ENCODE results near the gene PSME1. TPM values are rescaled to one million over a fixed set of nuclear protein-coding genes. Genes with fewer than 3 reads are reported as not detected.

The PSME1 gene
- total and polyA plus RNA-seq, 2 of the 4 experiments (the other 2 are of a cell fraction) = 42.8 to 106 TPM

DNA sequence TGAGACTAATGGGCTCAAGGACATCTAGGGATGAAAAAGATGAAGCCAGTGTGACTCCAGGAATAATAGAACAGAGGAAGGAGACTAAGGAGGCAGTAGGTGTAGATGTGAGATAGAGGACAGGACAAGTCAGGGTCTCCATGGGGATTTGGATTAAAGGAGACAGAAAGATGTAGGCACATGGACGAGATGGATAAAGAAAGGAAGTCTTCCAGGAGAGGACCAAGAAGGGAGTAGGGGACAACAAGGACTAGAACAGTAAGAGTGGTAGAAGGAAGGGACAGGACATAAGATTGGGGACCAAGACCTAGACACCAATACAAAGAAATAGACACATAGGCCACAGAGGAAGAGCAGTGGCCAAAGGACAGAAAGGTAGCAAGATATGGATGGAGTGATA lies 49.0 kb upstream of the PSME1 start:
- H4K5ac ChIP-seq (ENCODE audit: low read depth, low read length) = no peak overlapping the region
- no peaks in the 10 kb centered on the region for H4K20me1 ChIP-seq (ENCODE audit: insufficient read depth, low read length)
- BruUV-seq (replicated peaks) = no TSS peak
- intact Hi-C loops (cut with micrococcal nuclease) (no loop called here), dilution Hi-C loops (cut with HindIII; ENCODE audit: low sequenced_read_pairs, unreplicated experiment) (no loop called here), in situ Hi-C loops (cut with MboI; ENCODE audit: low sequenced_read_pairs) (no loop called here)
- POLR2A ChIA-PET (ENCODE audit: unreplicated experiment) = no interaction called here
- no peak overlapping the region for H2AK9ac ChIP-seq (replicated peaks; ENCODE audit: low read depth, low read length, poor library complexity)
- H3K36me3 ChIP-seq (ENCODE audit: control insufficient read depth, insufficient read depth, low read length) = no peaks in the 10 kb centered on the region
- no peak overlapping the region for H3K4me2 ChIP-seq (ENCODE audit: low read depth, low read length)
- CTCF ChIA-PET = interaction anchor here (1.7 kb wide), 1 partner anchor 28 kb away, joined by 6 read pairs; no protein-coding TSS in a partner anchor
- no peak overlapping the region for H3K23ac ChIP-seq (ENCODE audit: low read depth, low read length)
- no peaks in the 10 kb centered on the region for H3K4me1 ChIP-seq (ENCODE audit: control insufficient read depth, insufficient read depth, low read length)
- no peak overlapping the region for H4K8ac ChIP-seq (ENCODE audit: low read depth in 2 of 2, low read length in 2 of 2)
- H2BK20ac ChIP-seq (ENCODE audit: low read depth, low read length) = no peak overlapping the region
- H3K27me3 ChIP-seq (ENCODE audit: control insufficient read depth, insufficient read depth, low read length) = peaks cover 41% of the 10 kb centered on the region
- H3K9me3 ChIP-seq (ENCODE audit: control insufficient read depth, insufficient read depth, low read length) = no peaks in the 10 kb centered on the region
- no peak overlapping the region for H2BK120ac ChIP-seq (ENCODE audit: low read depth, low read length)
- H3K4me3 ChIP-seq (ENCODE audit: insufficient read depth, low read depth, low read length) = no peak overlapping the region
- H3K79me1 ChIP-seq (ENCODE audit: low read depth in 1 of 2, low read length in 2 of 2) = no peaks in the 10 kb centered on the region
- no peak for ATAC-seq (ENCODE audit: low read depth)
- no peak for TF ChIP-seq RCOR1 (IDR thresholded peaks at IDR 0.05; ENCODE audit: insufficient replicate concordance, low read length)
- TF ChIP-seq POLR2A (IDR thresholded peaks at IDR 0.05; ENCODE audit: low read depth, low read length) = no peak
- TF ChIP-seq, protein P1, sequence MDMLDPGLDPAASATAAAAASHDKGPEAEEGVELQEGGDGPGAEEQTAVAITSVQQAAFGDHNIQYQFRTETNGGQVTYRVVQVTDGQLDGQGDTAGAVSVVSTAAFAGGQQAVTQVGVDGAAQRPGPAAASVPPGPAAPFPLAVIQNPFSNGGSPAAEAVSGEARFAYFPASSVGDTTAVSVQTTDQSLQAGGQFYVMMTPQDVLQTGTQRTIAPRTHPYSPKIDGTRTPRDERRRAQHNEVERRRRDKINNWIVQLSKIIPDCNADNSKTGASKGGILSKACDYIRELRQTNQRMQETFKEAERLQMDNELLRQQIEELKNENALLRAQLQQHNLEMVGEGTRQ (IDR thresholded peaks at IDR 0.05; ENCODE audit: low read depth, low read length) = no peak
- TF ChIP-seq MAFK (IDR thresholded peaks at IDR 0.05; ENCODE audit: low read depth, low read length) = no peak
- TF ChIP-seq BHLHE40 (IDR thresholded peaks at IDR 0.05; ENCODE audit: low read depth, low read length) = no peak
- TF ChIP-seq, protein P2, sequence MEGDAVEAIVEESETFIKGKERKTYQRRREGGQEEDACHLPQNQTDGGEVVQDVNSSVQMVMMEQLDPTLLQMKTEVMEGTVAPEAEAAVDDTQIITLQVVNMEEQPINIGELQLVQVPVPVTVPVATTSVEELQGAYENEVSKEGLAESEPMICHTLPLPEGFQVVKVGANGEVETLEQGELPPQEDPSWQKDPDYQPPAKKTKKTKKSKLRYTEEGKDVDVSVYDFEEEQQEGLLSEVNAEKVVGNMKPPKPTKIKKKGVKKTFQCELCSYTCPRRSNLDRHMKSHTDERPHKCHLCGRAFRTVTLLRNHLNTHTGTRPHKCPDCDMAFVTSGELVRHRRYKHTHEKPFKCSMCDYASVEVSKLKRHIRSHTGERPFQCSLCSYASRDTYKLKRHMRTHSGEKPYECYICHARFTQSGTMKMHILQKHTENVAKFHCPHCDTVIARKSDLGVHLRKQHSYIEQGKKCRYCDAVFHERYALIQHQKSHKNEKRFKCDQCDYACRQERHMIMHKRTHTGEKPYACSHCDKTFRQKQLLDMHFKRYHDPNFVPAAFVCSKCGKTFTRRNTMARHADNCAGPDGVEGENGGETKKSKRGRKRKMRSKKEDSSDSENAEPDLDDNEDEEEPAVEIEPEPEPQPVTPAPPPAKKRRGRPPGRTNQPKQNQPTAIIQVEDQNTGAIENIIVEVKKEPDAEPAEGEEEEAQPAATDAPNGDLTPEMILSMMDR (conservative IDR thresholded peaks at IDR 0.05; ENCODE audit: low read depth, low read length) = no peak
- no peak for TF ChIP-seq NFE2L2 (IDR thresholded peaks at IDR 0.05; ENCODE audit: low read depth, low read length)
- no peak for TF ChIP-seq CHD1 (IDR thresholded peaks at IDR 0.05; ENCODE audit: low read depth, low read length)
- no peak for TF ChIP-seq CEBPB (IDR thresholded peaks at IDR 0.05; ENCODE audit: low read depth, low read length)
- H3K9me1 ChIP-seq (ENCODE audit: insufficient read depth, low read length) = no peaks in the 10 kb centered on the region
- H2BK5ac ChIP-seq (ENCODE audit: low read depth, low read length, poor library complexity, severe bottlenecking) = no peak overlapping the region
- no peak overlapping the region for H2AFZ ChIP-seq (replicated peaks; ENCODE audit: low read length, poor library complexity)
- no peak overlapping the region for H3K9ac ChIP-seq (ENCODE audit: low read depth, low read length)
- no peak overlapping the region for H4K91ac ChIP-seq (ENCODE audit: insufficient read depth, low read depth, low read length)
- H3K14ac ChIP-seq (replicated peaks; ENCODE audit: low read depth, low read length) = no peak overlapping the region
- no peak overlapping the region for H3K4ac ChIP-seq (ENCODE audit: low read depth, low read length)
- 20% methylated on average over 1 of the region's 1 CpG; no CpG with 5 or more reads in 1 of the 2 experiments for whole genome bisulfite sequencing, 2 experiments (ENCODE audit: extremely low coverage in 2 of 2, insufficient read length in 1 of 2)
- H2BK15ac ChIP-seq (ENCODE audit: low read depth, low read length) = no peak overlapping the region
- H2AK5ac ChIP-seq (ENCODE audit: low read depth, low read length) = no peak overlapping the region
- DNase-seq = no peak
- H3K18ac ChIP-seq (ENCODE audit: low read depth, low read length) = no peak overlapping the region
- no peak overlapping the region for H3K56ac ChIP-seq (ENCODE audit: extremely low read depth, insufficient read depth, low read length)
- no peak overlapping the region for H3K27ac ChIP-seq (ENCODE audit: insufficient read depth, low read length)

Data from IMR-90 (cell line).